HEK293 (cell line): ENCODE measurements around the gene RCAN2.

Experiments
- CTCF ChIA-PET: fragments of 350-600 bp; formaldehyde crosslinking; extraction: SDS; loops from one replicate; lab custom pipeline; 2021; ENCODE audit warnings: antibody characterized with exemption; lab: Yijun Ruan, JAX
- POLR2A ChIA-PET: fragments of 300-600 bp; formaldehyde crosslinking; extraction: SDS; loops from one replicate; lab custom pipeline; 2020; ENCODE audit warnings: antibody characterized with exemption, inconsistent platforms; lab: Yijun Ruan, JAX
- H3K27ac ChIP-seq: fragments of 200-500 bp; sonication (Bioruptor generic); 2 replicates; pipeline ENCODE4 v1.5.1; 2014; ENCODE audit warnings: low read depth, low read length, control low read depth, inconsistent platforms; ENCODE audit errors: extremely low read depth
- H3K36me3 ChIP-seq, 2 experiments: fragments of 200-500 bp in 1 of 2; sonication (Bioruptor generic) in 1 of 2; 1 replicate in 1 of 2; 2 replicates in 1 of 2; pipeline ENCODE4 v1.5.1; 2014 to 2017; ENCODE audit warnings: inconsistent platforms in 2 of 2, low read length in 2 of 2; ENCODE audit not compliant: control insufficient read depth in 2 of 2, insufficient read depth in 1 of 2
- H3K4me1 ChIP-seq: fragments of 200-500 bp; sonication (Bioruptor generic); 2 replicates; pipeline ENCODE4 v1.5.1; 2014; ENCODE audit warnings: mild to moderate bottlenecking, low read length, inconsistent platforms; ENCODE audit not compliant: control insufficient read depth, insufficient read depth
- H3K4me3 ChIP-seq: 2 replicates; pipeline ENCODE4 v1.5.1; 2011; ENCODE audit warnings: low read depth, mild to moderate bottlenecking, control low read depth, low read length, moderate library complexity
- H3K9me3 ChIP-seq: fragments of 200-500 bp; sonication (Bioruptor generic); 2 replicates; pipeline ENCODE4 v1.5.1; 2014; ENCODE audit warnings: low read depth, low read length, inconsistent platforms; ENCODE audit not compliant: control insufficient read depth, insufficient read depth
- GFI1B ChIP-seq: fragments of 450-650 bp; formaldehyde crosslinking; IDR thresholded peaks from 2 replicates; pipeline ENCODE4 v1.5.1; 2016; ENCODE audit warnings: missing biosample characterization, missing genetic modification characterization
- GLI4 ChIP-seq: fragments of 450-650 bp; formaldehyde crosslinking; IDR thresholded peaks from 2 replicates; pipeline ENCODE4 v1.5.1; 2016; ENCODE audit warnings: missing biosample characterization, missing genetic modification characterization
- KLF9 ChIP-seq: fragments of 450-650 bp; formaldehyde crosslinking; IDR thresholded peaks from 2 replicates; pipeline ENCODE4 v1.5.1; 2016; ENCODE audit warnings: missing biosample characterization, missing genetic modification characterization, low read depth
- OVOL3 ChIP-seq: fragments of 450-650 bp; formaldehyde crosslinking; IDR thresholded peaks from 2 replicates; pipeline ENCODE4 v1.5.1; 2016; ENCODE audit warnings: missing biosample characterization, missing genetic modification characterization
- WT1 ChIP-seq: fragments of 450-650 bp; formaldehyde crosslinking; IDR thresholded peaks from 2 replicates; pipeline ENCODE4 v1.5.1; 2016; ENCODE audit warnings: missing biosample characterization, missing genetic modification characterization
- ZBTB6 ChIP-seq: fragments of 450-650 bp; formaldehyde crosslinking; IDR thresholded peaks from 2 replicates; pipeline ENCODE4 v1.5.1; 2017; ENCODE audit warnings: missing biosample characterization, missing genetic modification characterization
- ZNF10 ChIP-seq: fragments of 450-650 bp; formaldehyde crosslinking; IDR thresholded peaks from 2 replicates; pipeline ENCODE4 v1.5.1; 2017; ENCODE audit warnings: missing biosample characterization, missing genetic modification characterization
- ZNF184 ChIP-seq: fragments of 450-650 bp; IDR thresholded peaks from 2 replicates; pipeline ENCODE4 v1.5.1; 2018; ENCODE audit warnings: missing biosample characterization, mild to moderate bottlenecking, missing genetic modification characterization
- ZNF274 ChIP-seq, 2 experiments: fragments of 200-500 bp in 1 of 2; fragments of 450-650 bp in 1 of 2; sonication (Bioruptor generic) in 1 of 2; formaldehyde crosslinking in 1 of 2; IDR thresholded peaks; 2 replicates each; pipeline versions ENCODE4 v1.5.1 to v1.6.1; 2014 to 2016; ENCODE audit warnings: borderline replicate concordance in 1 of 2, inconsistent platforms in 1 of 2, low read length in 1 of 2, missing biosample characterization in 1 of 2, missing genetic modification characterization in 1 of 2
- ZNF433 ChIP-seq: fragments of 450-650 bp; formaldehyde crosslinking; IDR thresholded peaks from 2 replicates; pipeline ENCODE4 v1.5.1; 2016; ENCODE audit warnings: missing biosample characterization, missing genetic modification characterization, low read depth
- ZNF488 ChIP-seq: fragments of 450-650 bp; formaldehyde crosslinking; IDR thresholded peaks from 2 replicates; pipeline ENCODE4 v1.5.1; 2016; ENCODE audit warnings: missing biosample characterization, missing genetic modification characterization
- ZNF549 ChIP-seq: fragments of 450-650 bp; IDR thresholded peaks from 2 replicates; pipeline ENCODE4 v1.5.1; 2018; ENCODE audit warnings: missing biosample characterization, missing genetic modification characterization, mild to moderate bottlenecking, inconsistent platforms, moderate library complexity
- ZNF585B ChIP-seq: fragments of 450-650 bp; formaldehyde crosslinking; IDR thresholded peaks from 2 replicates; pipeline ENCODE4 v1.5.1; 2016; ENCODE audit warnings: missing biosample characterization, missing genetic modification characterization
- ZNF621 ChIP-seq: fragments of 450-650 bp; formaldehyde crosslinking; IDR thresholded peaks from 2 replicates; pipeline ENCODE4 v1.5.1; 2017; ENCODE audit warnings: missing biosample characterization, missing genetic modification characterization
- ZNF645 ChIP-seq: fragments of 450-650 bp; formaldehyde crosslinking; IDR thresholded peaks from 2 replicates; pipeline ENCODE4; 2016; ENCODE audit warnings: missing biosample characterization, missing genetic modification characterization
- ZNF660 ChIP-seq: fragments of 450-650 bp; IDR thresholded peaks from 2 replicates; pipeline ENCODE4 v1.5.1; 2018; ENCODE audit warnings: missing biosample characterization, mild to moderate bottlenecking, missing genetic modification characterization
- ZNF701 ChIP-seq: fragments of 450-650 bp; formaldehyde crosslinking; IDR thresholded peaks from 2 replicates; pipeline ENCODE4 v1.5.1; 2016; ENCODE audit warnings: missing biosample characterization, missing genetic modification characterization
- ZNF707 ChIP-seq: fragments of 450-650 bp; formaldehyde crosslinking; IDR thresholded peaks from 2 replicates; pipeline ENCODE4 v1.5.1; 2016; ENCODE audit warnings: missing biosample characterization, missing genetic modification characterization
- ZNF785 ChIP-seq: fragments of 450-650 bp; formaldehyde crosslinking; IDR thresholded peaks from 2 replicates; pipeline ENCODE4 v1.5.1; 2016; ENCODE audit warnings: missing biosample characterization, missing genetic modification characterization
- ZXDB ChIP-seq: fragments of 450-650 bp; formaldehyde crosslinking; IDR thresholded peaks from 2 replicates; pipeline ENCODE4 v1.5.1; 2016; ENCODE audit warnings: missing biosample characterization, missing genetic modification characterization
- TF ChIP-seq, protein P1 (sequence below): fragments of 450-650 bp; formaldehyde crosslinking; IDR thresholded peaks from 2 replicates; pipeline ENCODE4 v1.5.1; 2016; ENCODE audit warnings: missing biosample characterization, missing genetic modification characterization
- TF ChIP-seq, protein P2 (sequence below): fragments of 450-650 bp; formaldehyde crosslinking; IDR thresholded peaks from 2 replicates; pipeline ENCODE4 v1.5.1; 2016; ENCODE audit warnings: missing biosample characterization, missing genetic modification characterization
- TF ChIP-seq, protein P3 (sequence below): sonication (generic); formaldehyde crosslinking; IDR thresholded peaks from 2 replicates; pipeline ENCODE4 v1.8.1; 2022; ENCODE audit warnings: mild to moderate bottlenecking, moderate library complexity, missing genetic modification reagents

Gene RCAN2

DNA sequence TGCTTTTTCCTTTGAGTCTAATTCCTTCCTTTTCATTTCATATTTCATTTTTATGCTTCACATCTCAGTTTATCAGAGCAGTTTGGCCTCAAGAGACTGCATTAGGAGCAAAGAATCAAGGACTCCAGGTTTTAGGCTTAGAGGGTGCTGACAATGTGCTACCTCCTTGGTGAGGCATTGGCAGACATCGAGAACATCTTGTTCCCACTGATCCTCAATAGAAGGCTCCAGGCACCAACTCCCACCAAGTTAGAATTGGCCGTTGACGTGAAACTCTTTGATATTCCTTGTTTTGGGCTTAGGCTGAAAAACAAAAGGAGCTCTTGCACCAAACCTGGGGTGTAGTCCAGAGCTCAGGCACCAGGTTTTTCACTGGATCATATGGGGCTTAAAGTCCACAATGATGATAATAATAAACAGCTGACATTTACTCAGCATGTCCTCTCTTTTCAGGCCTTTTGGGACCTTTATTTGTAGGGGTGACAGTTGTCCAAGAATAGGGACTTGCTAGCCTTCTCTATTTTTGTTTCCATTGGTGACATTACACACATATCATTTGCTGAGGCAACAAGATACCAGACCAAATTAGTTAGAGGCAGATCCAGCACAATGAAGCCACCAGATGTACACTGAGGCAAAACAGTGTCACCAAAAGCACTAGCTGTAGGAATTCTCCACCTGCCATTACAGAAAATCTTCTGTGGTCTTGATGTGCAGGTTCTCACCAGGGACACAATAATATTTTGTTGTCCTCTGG lies 239.5 kb downstream of the RCAN2 start:
- H3K36me3 ChIP-seq, result no peaks in the 10 kb centered on the region
- H3K4me3 ChIP-seq, result no peak overlapping the region
- TF ChIP-seq KLF9 (tag by site-specific recombination) (no peak), ZNF433 (tag by site-specific recombination) (no peak), ZNF585B (tag by site-specific recombination) (no peak), ZNF184 (tag by site-specific recombination) (no peak), ZNF645 (tag by site-specific recombination) (no peak), OVOL3 (tag by site-specific recombination) (no peak), GLI4 (tag by site-specific recombination) (no peak), ZNF785 (no peak)
- TF ChIP-seq, protein P1, sequence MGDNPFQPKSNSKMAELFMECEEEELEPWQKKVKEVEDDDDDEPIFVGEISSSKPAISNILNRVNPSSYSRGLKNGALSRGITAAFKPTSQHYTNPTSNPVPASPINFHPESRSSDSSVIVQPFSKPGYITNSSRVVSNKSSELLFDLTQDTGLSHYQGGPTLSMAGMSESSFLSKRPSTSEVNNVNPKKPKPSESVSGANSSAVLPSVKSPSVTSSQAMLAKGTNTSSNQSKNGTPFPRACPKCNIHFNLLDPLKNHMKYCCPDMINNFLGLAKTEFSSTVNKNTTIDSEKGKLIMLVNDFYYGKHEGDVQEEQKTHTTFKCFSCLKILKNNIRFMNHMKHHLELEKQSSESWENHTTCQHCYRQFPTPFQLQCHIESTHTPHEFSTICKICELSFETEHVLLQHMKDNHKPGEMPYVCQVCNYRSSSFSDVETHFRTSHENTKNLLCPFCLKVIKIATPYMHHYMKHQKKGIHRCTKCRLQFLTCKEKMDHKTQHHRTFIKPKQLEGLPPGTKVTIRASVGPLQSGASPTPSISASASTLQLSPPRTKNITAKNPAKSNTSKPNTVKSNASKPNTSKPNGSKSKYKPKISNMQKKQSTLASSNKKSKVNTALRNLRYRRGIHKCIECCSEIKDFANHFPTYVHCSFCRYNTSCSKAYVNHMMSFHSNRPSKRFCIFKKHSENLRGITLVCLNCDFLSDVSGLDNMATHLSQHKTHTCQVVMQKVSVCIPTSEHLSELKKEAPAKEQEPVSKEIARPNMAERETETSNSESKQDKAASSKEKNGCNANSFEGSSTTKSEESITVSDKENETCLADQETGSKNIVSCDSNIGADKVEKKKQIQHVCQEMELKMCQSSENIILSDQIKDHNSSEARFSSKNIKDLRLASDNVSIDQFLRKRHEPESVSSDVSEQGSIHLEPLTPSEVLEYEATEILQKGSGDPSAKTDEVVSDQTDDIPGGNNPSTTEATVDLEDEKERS, result no peak
- TF ChIP-seq, all 188 proteins: peak for 0
- POLR2A ChIA-PET, result no interaction called here
- no peaks in the 10 kb centered on the region; the same call in 1 of the 2 replicates for H3K9me3 ChIP-seq
- H3K27ac ChIP-seq, result no peak overlapping the region
- H3K4me1 ChIP-seq, result no peaks in the 10 kb centered on the region
- CTCF ChIA-PET, result no interaction called here

DNA sequence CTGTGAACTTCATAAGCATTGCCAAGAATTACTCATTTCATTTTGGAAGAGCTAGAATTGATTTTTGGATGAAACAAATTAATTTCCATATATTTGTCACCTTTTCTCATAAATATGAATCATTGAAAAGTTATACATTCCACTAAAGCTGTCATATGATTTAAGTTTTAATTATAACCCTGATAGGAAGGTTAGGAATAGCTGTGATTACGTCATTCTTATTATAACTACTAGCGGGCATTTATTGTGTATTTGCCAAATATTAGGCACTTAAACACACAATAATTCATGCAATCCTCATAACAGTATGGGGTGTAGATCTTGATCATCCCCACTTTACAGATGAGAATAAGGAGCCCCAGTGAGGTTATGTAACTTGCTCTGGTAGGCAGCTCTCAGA lies 243.1 kb downstream of the RCAN2 start:
- ChIA-PET CTCF (interaction anchor here (0.6 to 1.5 kb wide), 4 partner anchors 8 to 1790 kb away, joined by 3 to 4 read pairs (median 4); no protein-coding TSS in a partner anchor), POLR2A (no interaction called here)
- Histone ChIP-seq H3K27ac (no peak overlapping the region), H3K9me3 (no peaks in the 10 kb centered on the region), H3K36me3 (no peaks in the 10 kb centered on the region), H3K4me1 (no peaks in the 10 kb centered on the region), H3K4me3 (no peak overlapping the region)
- TF ChIP-seq ZNF660 (tag by site-specific recombination), result no peak
- TF ChIP-seq ZNF10, result no peak
- TF ChIP-seq ZBTB6 (tag by site-specific recombination), result no peak
- no peak for TF ChIP-seq ZNF549 (tag by site-specific recombination)
- TF ChIP-seq ZNF585B (tag by site-specific recombination), result no peak
- TF ChIP-seq ZNF645 (tag by site-specific recombination), result no peak
- TF ChIP-seq, protein P2, sequence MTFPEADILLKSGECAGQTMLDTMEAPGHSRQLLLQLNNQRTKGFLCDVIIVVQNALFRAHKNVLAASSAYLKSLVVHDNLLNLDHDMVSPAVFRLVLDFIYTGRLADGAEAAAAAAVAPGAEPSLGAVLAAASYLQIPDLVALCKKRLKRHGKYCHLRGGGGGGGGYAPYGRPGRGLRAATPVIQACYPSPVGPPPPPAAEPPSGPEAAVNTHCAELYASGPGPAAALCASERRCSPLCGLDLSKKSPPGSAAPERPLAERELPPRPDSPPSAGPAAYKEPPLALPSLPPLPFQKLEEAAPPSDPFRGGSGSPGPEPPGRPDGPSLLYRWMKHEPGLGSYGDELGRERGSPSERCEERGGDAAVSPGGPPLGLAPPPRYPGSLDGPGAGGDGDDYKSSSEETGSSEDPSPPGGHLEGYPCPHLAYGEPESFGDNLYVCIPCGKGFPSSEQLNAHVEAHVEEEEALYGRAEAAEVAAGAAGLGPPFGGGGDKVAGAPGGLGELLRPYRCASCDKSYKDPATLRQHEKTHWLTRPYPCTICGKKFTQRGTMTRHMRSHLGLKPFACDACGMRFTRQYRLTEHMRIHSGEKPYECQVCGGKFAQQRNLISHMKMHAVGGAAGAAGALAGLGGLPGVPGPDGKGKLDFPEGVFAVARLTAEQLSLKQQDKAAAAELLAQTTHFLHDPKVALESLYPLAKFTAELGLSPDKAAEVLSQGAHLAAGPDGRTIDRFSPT (tag by site-specific recombination), result no peak
- TF ChIP-seq WT1 (tag by site-specific recombination), result no peak
- TF ChIP-seq OVOL3 (tag by site-specific recombination), result no peak
- no peak for TF ChIP-seq ZNF488 (tag by site-specific recombination)
- no peak for TF ChIP-seq ZNF621 (tag by site-specific recombination)
- TF ChIP-seq ZNF707, result no peak
- no peak for TF ChIP-seq ZXDB (tag by site-specific recombination)
- TF ChIP-seq, protein P3, sequence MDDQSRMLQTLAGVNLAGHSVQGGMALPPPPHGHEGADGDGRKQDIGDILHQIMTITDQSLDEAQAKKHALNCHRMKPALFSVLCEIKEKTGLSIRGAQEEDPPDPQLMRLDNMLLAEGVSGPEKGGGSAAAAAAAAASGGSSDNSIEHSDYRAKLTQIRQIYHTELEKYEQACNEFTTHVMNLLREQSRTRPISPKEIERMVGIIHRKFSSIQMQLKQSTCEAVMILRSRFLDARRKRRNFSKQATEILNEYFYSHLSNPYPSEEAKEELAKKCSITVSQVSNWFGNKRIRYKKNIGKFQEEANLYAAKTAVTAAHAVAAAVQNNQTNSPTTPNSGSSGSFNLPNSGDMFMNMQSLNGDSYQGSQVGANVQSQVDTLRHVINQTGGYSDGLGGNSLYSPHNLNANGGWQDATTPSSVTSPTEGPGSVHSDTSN (CRISPR knock-in tag), result no peak
- TF ChIP-seq GFI1B, result no peak
- no peak for TF ChIP-seq ZNF274 (IDR thresholded peaks at IDR 0.05; ENCODE audit: low read length)
- TF ChIP-seq ZNF274 (tag by site-specific recombination; IDR thresholded peaks at IDR 0.05; ENCODE audit: borderline replicate concordance), result no peak
- TF ChIP-seq ZNF701 (tag by site-specific recombination), result no peak
